Measurements from ENCODE around the gene B9D2. TPM values are rescaled to one million over a fixed set of nuclear protein-coding genes. Genes with fewer than 3 reads are reported as not detected.

B9D2 gene
- total RNA-seq, 2 experiments from 2014 or later = 21.1 to 26.8 TPM

- Mint-ChIP-seq H3K9me3 (no peaks in the 10 kb centered on the region), H3K27me3 (no peaks in the 10 kb centered on the region), H3K36me3 (ENCODE audit: low read depth) (peaks cover 28% of the 10 kb centered on the region), H3K4me1 (ENCODE audit: low read depth) (peaks cover 57% of the 10 kb centered on the region), H3K27ac (peak overlapping the region; percentile 99), H3K4me3 (peak overlapping the region; percentile 96)
- no peak for ATAC-seq (ENCODE audit: poor library complexity)
- intact Hi-C loops (cut with DNase I, micrococcal nuclease) = loop anchor here in 1 of 2 experiments (5.0 kb wide), 1 partner anchor 163 kb away; no protein-coding TSS in a partner anchor
- H3K4me1 ChIP-seq (ENCODE audit: insufficient read depth, low read length) = peaks cover 38% of the 10 kb centered on the region
- H3K36me3 ChIP-seq (ENCODE audit: insufficient read depth, low read length) = peaks cover 7% of the 10 kb centered on the region
- no peaks in the 10 kb centered on the region for H3K27me3 ChIP-seq (ENCODE audit: control insufficient read depth in 1 of 2, insufficient read depth in 2 of 2, low read length in 2 of 2)
- CTCF ChIA-PET = no interaction called here
- TF ChIP-seq CTCF (IDR thresholded peaks at IDR 0.05) = peak; percentile 9
- H3K27ac ChIP-seq (ENCODE audit: low read depth in 1 of 2, low read length in 2 of 2) = no peak overlapping the region
- no peak for DNase-seq
- no peaks in the 10 kb centered on the region for H3K9me3 ChIP-seq (ENCODE audit: control insufficient read depth in 1 of 2, insufficient read depth in 1 of 2, low read length in 2 of 2)
- POLR2A ChIA-PET = no interaction called here
- H3K4me3 ChIP-seq (ENCODE audit: low read length) = no peak overlapping the region
Observed at GRCh38 chr19:41399525-41399924, 35.6 kb upstream of the B9D2 start.

DNA sequence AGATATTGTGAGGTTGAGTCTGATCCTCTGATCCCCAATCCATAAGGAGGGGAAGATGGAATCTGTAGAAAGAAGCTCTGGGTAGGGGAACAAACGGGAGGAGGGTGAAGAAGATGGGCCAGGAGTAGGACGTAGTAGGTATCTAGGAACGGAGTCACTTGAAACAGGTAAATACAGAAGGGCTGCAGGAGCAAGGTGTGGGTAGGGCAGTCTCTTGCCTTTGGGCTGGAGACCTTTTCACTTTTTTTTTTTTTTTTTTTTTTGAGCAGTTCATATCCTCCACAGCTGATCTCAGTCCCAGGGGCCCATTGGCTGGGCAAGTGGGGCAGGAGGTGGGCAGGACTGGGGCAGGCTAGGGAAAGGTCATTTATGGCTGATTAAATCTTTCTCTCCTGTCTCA lies 35.1 kb upstream of the B9D2 start:
- Mint-ChIP-seq H3K4me3 (peak overlapping the region; percentile 96), H3K27ac (peak overlapping the region; percentile 99), H3K4me1 (ENCODE audit: low read depth) (peaks cover 57% of the 10 kb centered on the region), H3K27me3 (no peaks in the 10 kb centered on the region), H3K36me3 (ENCODE audit: low read depth) (peaks cover 28% of the 10 kb centered on the region), H3K9me3 (no peaks in the 10 kb centered on the region)
- Histone ChIP-seq H3K27ac (ENCODE audit: low read depth in 1 of 2, low read length in 2 of 2) (no peak overlapping the region), H3K4me1 (ENCODE audit: insufficient read depth, low read length) (peaks cover 38% of the 10 kb centered on the region), H3K27me3 (ENCODE audit: control insufficient read depth in 1 of 2, insufficient read depth in 2 of 2, low read length in 2 of 2) (no peaks in the 10 kb centered on the region), H3K9me3 (ENCODE audit: control insufficient read depth in 1 of 2, insufficient read depth in 1 of 2, low read length in 2 of 2) (no peaks in the 10 kb centered on the region), H3K4me3 (ENCODE audit: low read length) (no peak overlapping the region), H3K36me3 (ENCODE audit: insufficient read depth, low read length) (peaks cover 7% of the 10 kb centered on the region)
- ATAC-seq (ENCODE audit: poor library complexity) (no peak), DNase-seq (no peak)
- intact Hi-C loops (cut with DNase I, micrococcal nuclease) = loop anchor here in 1 of 2 experiments (5.0 kb wide), 1 partner anchor 163 kb away; no protein-coding TSS in a partner anchor
- POLR2A ChIA-PET = interaction anchor here (1.1 to 1.2 kb wide), 3 partner anchors 36 to 135 kb away, joined by 3 to 4 read pairs (median 3); partner anchors contain the start of gene HNRNPUL1
- CTCF ChIA-PET = no interaction called here
- no peak for TF ChIP-seq CTCF (IDR thresholded peaks at IDR 0.05)

- H3K4me3 ChIP-seq (ENCODE audit: low read length) = peak overlapping the region; percentile 82
- intact Hi-C loops (cut with DNase I, micrococcal nuclease) = loop anchor here in 1 of 2 experiments (5.0 kb wide), 1 partner anchor 164 kb away; no protein-coding TSS in a partner anchor
- H3K36me3 ChIP-seq (ENCODE audit: insufficient read depth, low read length) = peaks cover 9% of the 10 kb centered on the region
- no peak overlapping the region for H3K27ac ChIP-seq (ENCODE audit: low read depth in 1 of 2, low read length in 2 of 2)
- H3K27me3 ChIP-seq (ENCODE audit: control insufficient read depth in 1 of 2, insufficient read depth in 2 of 2, low read length in 2 of 2) = no peaks in the 10 kb centered on the region
- TF ChIP-seq CTCF (IDR thresholded peaks at IDR 0.05) = no peak
- no peak for ATAC-seq (ENCODE audit: poor library complexity)
- CTCF ChIA-PET = no interaction called here
- Mint-ChIP-seq H3K4me1 (ENCODE audit: low read depth) (peaks cover 57% of the 10 kb centered on the region), H3K27ac (peak overlapping the region; percentile 99), H3K36me3 (ENCODE audit: low read depth) (peaks cover 28% of the 10 kb centered on the region), H3K9me3 (no peaks in the 10 kb centered on the region), H3K4me3 (peak overlapping the region; percentile 96), H3K27me3 (no peaks in the 10 kb centered on the region)
- no peaks in the 10 kb centered on the region for H3K9me3 ChIP-seq (ENCODE audit: control insufficient read depth in 1 of 2, insufficient read depth in 1 of 2, low read length in 2 of 2)
- H3K4me1 ChIP-seq (ENCODE audit: insufficient read depth, low read length) = peaks cover 38% of the 10 kb centered on the region
- DNase-seq = no peak
- POLR2A ChIA-PET = interaction anchor here (1.1 to 1.2 kb wide), 3 partner anchors 35 to 135 kb away, joined by 3 to 4 read pairs (median 3); partner anchors contain the start of gene HNRNPUL1
Observed at GRCh38 chr19:41398598-41398997, 34.6 kb upstream of the B9D2 start.
